Measurements from ENCODE around the gene ATG9B.

ATG9B gene

DNA sequence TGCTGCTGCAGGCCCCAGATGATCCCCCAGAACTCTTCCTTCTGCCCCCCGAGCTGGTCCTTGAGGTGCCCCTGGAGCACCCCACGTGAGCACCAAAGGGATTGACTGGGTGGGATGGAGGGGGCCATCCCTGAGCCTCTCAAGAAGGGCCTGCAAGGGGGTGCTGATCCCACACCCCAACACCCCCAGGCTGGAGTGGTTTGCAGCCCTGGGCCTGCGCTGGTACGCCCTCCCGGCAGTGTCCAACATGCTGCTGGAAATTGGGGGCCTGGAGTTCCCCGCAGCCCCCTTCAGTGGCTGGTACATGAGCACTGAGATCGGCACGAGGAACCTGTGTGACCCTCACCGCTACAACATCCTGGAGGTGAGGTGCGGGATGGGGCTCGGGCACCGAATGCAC is 25.3 kb downstream of the ATG9B start:
- TF ChIP-seq, protein P1, sequence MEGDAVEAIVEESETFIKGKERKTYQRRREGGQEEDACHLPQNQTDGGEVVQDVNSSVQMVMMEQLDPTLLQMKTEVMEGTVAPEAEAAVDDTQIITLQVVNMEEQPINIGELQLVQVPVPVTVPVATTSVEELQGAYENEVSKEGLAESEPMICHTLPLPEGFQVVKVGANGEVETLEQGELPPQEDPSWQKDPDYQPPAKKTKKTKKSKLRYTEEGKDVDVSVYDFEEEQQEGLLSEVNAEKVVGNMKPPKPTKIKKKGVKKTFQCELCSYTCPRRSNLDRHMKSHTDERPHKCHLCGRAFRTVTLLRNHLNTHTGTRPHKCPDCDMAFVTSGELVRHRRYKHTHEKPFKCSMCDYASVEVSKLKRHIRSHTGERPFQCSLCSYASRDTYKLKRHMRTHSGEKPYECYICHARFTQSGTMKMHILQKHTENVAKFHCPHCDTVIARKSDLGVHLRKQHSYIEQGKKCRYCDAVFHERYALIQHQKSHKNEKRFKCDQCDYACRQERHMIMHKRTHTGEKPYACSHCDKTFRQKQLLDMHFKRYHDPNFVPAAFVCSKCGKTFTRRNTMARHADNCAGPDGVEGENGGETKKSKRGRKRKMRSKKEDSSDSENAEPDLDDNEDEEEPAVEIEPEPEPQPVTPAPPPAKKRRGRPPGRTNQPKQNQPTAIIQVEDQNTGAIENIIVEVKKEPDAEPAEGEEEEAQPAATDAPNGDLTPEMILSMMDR (IDR thresholded peaks at IDR 0.05; ENCODE audit: low read depth, low read length): no peak
- DNase-seq (ENCODE audit: low read depth in 2 of 2): no peak
- H3K4me3 ChIP-seq (replicated peaks in 1 of 2; ENCODE audit: low read depth in 2 of 2, low read length in 2 of 2): no peak overlapping the region

DNA sequence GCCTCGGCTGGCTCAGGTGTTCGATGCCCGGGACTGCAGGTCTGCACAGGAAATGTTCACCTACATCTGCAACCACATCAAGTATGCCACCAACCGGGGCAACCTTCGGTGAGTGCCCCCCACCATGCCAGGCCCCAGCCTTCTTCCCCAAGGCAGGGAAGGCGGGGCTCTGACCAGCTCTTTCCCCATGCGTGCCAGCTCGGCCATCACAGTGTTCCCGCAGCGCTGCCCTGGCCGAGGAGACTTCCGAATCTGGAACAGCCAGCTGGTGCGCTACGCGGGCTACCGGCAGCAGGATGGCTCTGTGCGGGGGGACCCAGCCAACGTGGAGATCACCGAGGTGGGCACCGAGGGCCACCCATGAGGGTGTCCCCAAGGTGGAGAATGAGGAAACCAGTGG is 26.0 kb downstream of the ATG9B start:
- DNase-seq (ENCODE audit: low read depth in 2 of 2): no peak
- no peak overlapping the region for H3K4me3 ChIP-seq (replicated peaks in 1 of 2; ENCODE audit: low read depth in 2 of 2, low read length in 2 of 2)
- TF ChIP-seq, protein P1 (IDR thresholded peaks at IDR 0.05; ENCODE audit: low read depth, low read length): no peak

DNA sequence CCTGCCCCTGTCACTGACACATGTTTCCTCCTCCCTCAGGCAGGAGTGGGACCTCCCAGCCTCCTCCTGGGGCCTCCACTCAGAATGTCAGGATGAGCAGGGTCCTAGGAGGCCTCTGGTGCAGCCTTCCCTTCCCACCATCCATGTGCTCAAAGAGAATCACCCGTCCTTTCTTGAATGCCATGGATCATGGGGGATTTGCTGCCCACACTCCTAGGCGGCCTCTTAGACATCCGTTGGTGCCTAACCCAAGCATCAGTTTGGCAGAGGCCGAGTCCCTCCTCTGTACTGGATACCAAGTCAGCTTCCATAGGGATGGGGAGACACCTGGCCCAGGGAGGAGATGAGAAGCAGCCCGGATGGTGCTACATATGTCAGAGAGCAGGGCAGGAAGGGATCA is 26.5 kb downstream of the ATG9B start:
- no peak for DNase-seq (ENCODE audit: low read depth in 2 of 2)

DNA sequence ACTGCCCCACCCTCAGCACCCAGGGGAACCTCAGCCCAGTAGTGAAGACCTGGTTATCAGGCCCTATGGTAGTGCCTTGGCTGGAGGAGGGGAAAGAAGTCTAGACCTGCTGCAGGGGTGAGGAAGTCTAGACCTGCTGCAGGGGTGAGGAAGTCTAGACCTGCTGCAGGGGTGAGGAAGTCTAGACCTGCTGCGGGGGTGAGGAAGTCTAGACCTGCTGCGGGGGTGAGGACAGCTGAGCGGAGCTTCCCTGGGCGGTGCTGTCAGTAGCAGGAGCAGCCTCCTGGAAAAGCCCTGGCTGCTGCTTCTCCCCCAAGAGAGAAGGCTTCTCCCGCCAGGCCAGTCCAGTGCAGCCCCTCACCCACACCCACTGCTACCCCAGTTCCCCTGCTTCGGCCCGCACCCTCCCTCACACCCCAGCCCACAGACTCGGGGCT is 27.2 kb downstream of the ATG9B start:
- no peak overlapping the region for H3K4me3 ChIP-seq (replicated peaks in 1 of 2; ENCODE audit: low read depth in 2 of 2, low read length in 2 of 2)
- DNase-seq (ENCODE audit: low read depth in 2 of 2): no peak
- TF ChIP-seq, protein P1 (IDR thresholded peaks at IDR 0.05; ENCODE audit: low read depth, low read length): no peak

More for the DNA sequence above, 26.5 kb downstream of the ATG9B start:
- H3K4me3 ChIP-seq (replicated peaks in 1 of 2; ENCODE audit: low read depth in 2 of 2, low read length in 2 of 2): no peak overlapping the region
- TF ChIP-seq, protein P1 (IDR thresholded peaks at IDR 0.05; ENCODE audit: low read depth, low read length): no peak

DNA sequence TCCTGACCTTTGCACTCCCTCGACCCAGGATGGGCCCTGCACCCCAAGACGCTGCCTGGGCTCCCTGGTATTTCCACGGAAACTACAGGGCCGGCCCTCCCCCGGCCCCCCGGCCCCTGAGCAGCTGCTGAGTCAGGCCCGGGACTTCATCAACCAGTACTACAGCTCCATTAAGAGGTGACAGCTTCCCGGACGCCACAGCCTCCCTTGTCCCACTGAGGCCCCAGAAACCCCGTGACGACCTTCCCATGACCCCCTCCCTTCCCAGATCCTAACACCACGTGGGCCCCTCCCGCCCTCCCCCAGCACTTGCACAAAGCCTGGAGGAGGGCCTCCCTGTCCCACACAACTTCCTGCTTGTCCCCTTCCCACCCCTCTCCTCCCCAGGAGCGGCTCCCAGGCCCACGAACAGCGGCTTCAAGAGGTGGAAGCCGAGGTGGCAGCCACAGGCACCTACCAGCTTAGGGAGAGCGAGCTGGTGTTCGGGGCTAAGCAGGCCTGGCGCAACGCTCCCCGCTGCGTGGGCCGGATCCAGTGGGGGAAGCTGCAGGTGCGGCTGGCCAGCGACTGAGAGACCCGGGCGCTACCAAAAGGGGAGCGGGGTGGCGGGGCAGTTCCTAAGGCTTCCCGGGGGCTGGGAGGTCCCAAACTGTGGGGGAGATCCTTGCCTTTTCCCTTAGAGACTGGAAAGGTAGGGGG is 27.8 kb downstream of the ATG9B start:
- TF ChIP-seq, protein P1 (IDR thresholded peaks at IDR 0.05; ENCODE audit: low read depth, low read length): no peak
- no peak overlapping the region for H3K4me3 ChIP-seq (replicated peaks in 1 of 2; ENCODE audit: low read depth in 2 of 2, low read length in 2 of 2)
- no peak for DNase-seq (ENCODE audit: low read depth in 2 of 2)

DNA sequence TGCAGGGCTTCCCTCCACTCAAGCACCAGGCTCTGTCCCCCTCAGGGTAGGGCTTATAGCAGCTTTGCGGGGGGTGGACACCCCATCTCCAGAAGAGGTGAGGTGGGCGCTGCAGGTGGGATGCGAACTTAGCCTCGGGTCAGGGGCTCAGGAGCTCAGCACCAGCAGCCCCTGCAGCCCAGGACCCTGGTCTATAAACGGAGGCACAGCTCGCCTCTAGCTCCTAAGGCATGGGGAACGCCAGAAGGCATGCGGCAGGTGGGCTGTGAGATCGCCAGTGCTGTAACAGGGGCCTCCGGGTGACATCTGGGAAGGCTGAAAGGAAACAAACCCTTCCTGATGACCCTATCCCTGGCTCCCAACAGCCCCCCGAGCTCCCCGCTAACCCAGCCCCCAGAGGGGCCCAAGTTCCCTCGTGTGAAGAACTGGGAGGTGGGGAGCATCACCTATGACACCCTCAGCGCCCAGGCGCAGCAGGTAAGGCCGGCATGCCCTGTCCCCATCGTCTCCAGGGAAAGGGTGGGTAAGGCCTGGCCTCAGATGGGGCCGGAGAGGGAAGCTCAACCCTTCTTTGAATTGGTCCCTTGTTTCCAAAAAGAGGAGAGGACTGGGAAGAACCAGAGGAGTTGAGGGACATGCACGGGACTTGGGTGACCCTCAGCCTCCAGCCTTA is 29.3 kb downstream of the ATG9B start:
- DNase-seq (ENCODE audit: low read depth in 2 of 2): no peak
- TF ChIP-seq, protein P1 (IDR thresholded peaks at IDR 0.05; ENCODE audit: low read depth, low read length): no peak
- H3K4me3 ChIP-seq (replicated peaks in 1 of 2; ENCODE audit: low read depth in 2 of 2, low read length in 2 of 2): no peak overlapping the region
